OCI-LY3 (cell line): Measurements from ENCODE around the gene IMPACT.

ENCODE experiments used
- CTCF ChIP-seq: fragments of 200-600, 300-600 bp; sonication (generic); IDR thresholded peaks from 2 replicates; pipeline ENCODE4 v1.5.1; 2014; ENCODE audit warnings: antibody characterized with exemption, low read length, low read depth
- EZH2phosphoT487 ChIP-seq: fragments of 200-600 bp; shearing (Covaris generic); IDR thresholded peaks from 2 replicates; pipeline ENCODE4 v1.6.1; 2018; ENCODE audit warnings: antibody characterized with exemption, mixed run types, low read depth

- TF ChIP-seq CTCF: no peak
- no peak for TF ChIP-seq EZH2phosphoT487
These were observed 6.1 kb downstream of the IMPACT start for GRCh38 chr18:24432618-24433017.
